Measurements from ENCODE around the gene ARPP21.

- TF ChIP-seq CTCF (conservative IDR thresholded peaks at IDR 0.05; ENCODE audit: low read length) (no peak), EZH2phosphoT487 (IDR thresholded peaks at IDR 0.05; ENCODE audit: borderline replicate concordance, low read depth, low read length) (no peak)
Observed at GRCh38 chr3:35643495-35643894, 4.2 kb downstream of the ARPP21 start.

All from OCI-LY7 (cell line).